Endothelial cell of umbilical vein (primary cell): Measurements from ENCODE around the gene SCGB1C1. TPM values are rescaled to one million over a fixed set of nuclear protein-coding genes. Genes with fewer than 3 reads are reported as not detected.

ENCODE experiments used
- BruUV-seq: library from RNA; stranded (reverse); fragments of 400-500 nt; replicated peaks from 2 replicates; lab custom pipeline; 2021; lab: Mats Ljungman, UMichigan
- CTCF ChIA-PET: fragments of 300-600, 350-600 bp; sonication (Branson Sonifier 250); formaldehyde crosslinking; loops from one replicate; lab custom pipeline; 2021; ENCODE audit warnings: antibody characterized with exemption, inconsistent platforms; lab: Charles Lee
- POLR2A ChIA-PET: fragments of 300-600, 350-600 bp; sonication (Branson Sonifier 250); formaldehyde crosslinking; loops from one replicate; lab custom pipeline; 2021; ENCODE audit warnings: antibody characterized with exemption, inconsistent platforms; lab: Charles Lee
- DNase-seq: peaks from one replicate; pipeline ENCODE4 v3.0.0-alpha.2; 2011; ENCODE audit warnings: low read depth, low spot score
- FAIRE-seq: peaks from 2 replicates; lab custom pipeline; 2011; peaks lifted over from hg19 to GRCh38; lab: Jason Lieb, UNC
- H2AFZ ChIP-seq: 2 replicates; pipeline ENCODE4 v1.6.0; 2012; ENCODE audit warnings: low read depth, low read length, control low read depth, inconsistent platforms
- H3K27ac ChIP-seq: 2 replicates; pipeline ENCODE4 v1.5.1; 2011; ENCODE audit warnings: low read depth, mild to moderate bottlenecking, control low read depth, low read length, moderate library complexity; ENCODE audit not compliant: insufficient read depth
- H3K27me3 ChIP-seq, 2 experiments: 2 replicates each; pipeline versions ENCODE4 v1.6.0 to v1.6.1; 2011; ENCODE audit warnings: low read length in 2 of 2, mixed read lengths in 1 of 2; ENCODE audit not compliant: control insufficient read depth in 2 of 2, insufficient read depth in 2 of 2
- H3K36me3 ChIP-seq, 2 experiments: 2 replicates in 1 of 2; 3 replicates in 1 of 2; pipeline ENCODE4 v1.5.1; 2011; ENCODE audit warnings: low read length in 2 of 2, mild to moderate bottlenecking in 1 of 2, moderate library complexity in 1 of 2; ENCODE audit not compliant: control insufficient read depth in 2 of 2, insufficient read depth in 2 of 2; ENCODE audit errors: extremely low read depth in 1 of 2
- H3K4me1 ChIP-seq: 3 replicates; pipeline ENCODE4 v1.5.1; 2011; ENCODE audit warnings: mild to moderate bottlenecking, low read length; ENCODE audit not compliant: control insufficient read depth, insufficient read depth; ENCODE audit errors: extremely low read depth
- H3K4me2 ChIP-seq: 2 replicates; pipeline ENCODE4 v1.6.1; 2011; ENCODE audit warnings: low read length, control low read depth, mixed read lengths; ENCODE audit not compliant: insufficient read depth
- H3K4me3 ChIP-seq, 3 experiments: fragments of 200-600 bp in 1 of 3; sonication (generic), shearing (Covaris generic) in 1 of 3; replicated peaks in 1 of 3; 2 replicates each; pipeline ENCODE4 v1.5.1; 2011 to 2016; ENCODE audit warnings: control low read depth in 3 of 3, low read length in 3 of 3, mild to moderate bottlenecking in 2 of 3, inconsistent platforms in 1 of 3, low read depth in 1 of 3, moderate library complexity in 1 of 3; ENCODE audit not compliant: insufficient read depth in 1 of 3
- H3K79me2 ChIP-seq: 2 replicates; pipeline ENCODE4 v1.6.0; 2012; ENCODE audit warnings: low read length, inconsistent platforms; ENCODE audit not compliant: control insufficient read depth, insufficient read depth
- H3K9ac ChIP-seq: replicated peaks from 2 replicates; pipeline ENCODE3; 2011; ENCODE audit warnings: low read length, control low read depth; ENCODE audit not compliant: insufficient read depth; ENCODE audit errors: extremely low read depth
- H3K9me1 ChIP-seq: replicated peaks from 3 replicates; pipeline ENCODE4 v1.6.0; 2011; ENCODE audit warnings: mild to moderate bottlenecking, low read length; ENCODE audit not compliant: control insufficient read depth, insufficient read depth; ENCODE audit errors: extremely low read depth
- H3K9me3 ChIP-seq: replicated peaks from 2 replicates; pipeline ENCODE4 v1.5.1; 2012; ENCODE audit warnings: low read length, inconsistent platforms; ENCODE audit not compliant: control insufficient read depth, insufficient read depth
- H4K20me1 ChIP-seq: replicated peaks from 2 replicates; pipeline ENCODE3; 2011; ENCODE audit warnings: mild to moderate bottlenecking, low read length; ENCODE audit not compliant: control insufficient read depth, insufficient read depth; ENCODE audit errors: extremely low read depth
- CTCF ChIP-seq, 2 donors: IDR thresholded peaks; 1 replicate in 1 of 2; 2 replicates in 1 of 2; pipeline ENCODE4 v1.5.1; 2011; ENCODE audit warnings: low read length in 2 of 2, mild to moderate bottlenecking in 2 of 2, moderate library complexity in 2 of 2, control low read depth in 1 of 2, inconsistent platforms in 1 of 2, low read depth in 1 of 2; ENCODE audit not compliant: insufficient read depth in 1 of 2; ENCODE audit errors: extremely low read depth in 1 of 2
- EZH2 ChIP-seq: IDR thresholded peaks from 2 replicates; pipeline ENCODE4 v1.6.1; 2012; ENCODE audit warnings: borderline replicate concordance, low read depth, mild to moderate bottlenecking, moderate library complexity, low read length, inconsistent platforms; ENCODE audit not compliant: severe bottlenecking
- FOS ChIP-seq: IDR thresholded peaks from 2 replicates; pipeline ENCODE4 v1.6.1; 2011; ENCODE audit warnings: mild to moderate bottlenecking, low read length, moderate library complexity, borderline replicate concordance; ENCODE audit not compliant: insufficient read depth
- GATA2 ChIP-seq: IDR thresholded peaks from 2 replicates; pipeline ENCODE4 v1.7.0; 2011; ENCODE audit warnings: low read depth, mild to moderate bottlenecking, moderate library complexity, mixed read lengths, low read length; ENCODE audit not compliant: insufficient read length, insufficient read depth
- JUN ChIP-seq: IDR thresholded peaks from 2 replicates; pipeline ENCODE4 v1.6.1; 2011; ENCODE audit warnings: borderline replicate concordance, low read depth; ENCODE audit not compliant: insufficient read length, insufficient read depth
- MAX ChIP-seq: IDR thresholded peaks from 2 replicates; pipeline ENCODE4 v1.6.1; 2011; ENCODE audit not compliant: insufficient read depth, insufficient read length
- POLR2A ChIP-seq: IDR thresholded peaks from 2 replicates; pipeline ENCODE4 v1.6.1; 2012; ENCODE audit warnings: low read depth, mild to moderate bottlenecking, control low read depth, low read length
- POLR2AphosphoS5 ChIP-seq: IDR thresholded peaks from 2 replicates; pipeline ENCODE4 v1.6.1; 2012; ENCODE audit warnings: low read depth, mild to moderate bottlenecking, control low read depth, low read length, moderate library complexity; ENCODE audit not compliant: insufficient read depth
- dilution Hi-C: fragments of 300-500 bp; cut with MboI; formaldehyde crosslinking; loops from one replicate; pipeline ENCODE4 v1.15.0; 2019; ENCODE audit warnings: low sequenced_read_pairs; ENCODE audit not compliant: extremely low pct_ligation_motif_present
- intact Hi-C: fragments of 100-400 bp; cut with micrococcal nuclease; formaldehyde crosslinking; loops from one replicate; pipeline ENCODE4 v1.10.0; 2022
- polyA plus RNA-seq, 4 experiments: library from polyadenylated mRNA; depleted of rRNA in 3 of 4; stranded (reverse) in 3 of 4; unstranded in 1 of 4; fragments of >200 nt; gene quantifications; 2 replicates each; pipeline versions ENCODE4 v1.2.1 to v1.2.3, GENCODE V29; 2011 to 2012; ENCODE audit warnings: missing spikeins in 1 of 4
- total RNA-seq: library from RNA; stranded (reverse); gene quantifications from 2 replicates; pipeline ENCODE4 v1.2.3, GENCODE V29; 2021

Gene SCGB1C1
- total and polyA plus RNA-seq, 2 donors (not counting 3 experiments of a cell fraction or from before 2014, with no cell fraction given) = not detected

- BruUV-seq = no TSS peak
- Histone ChIP-seq H2AFZ (no peak overlapping the region), H3K9ac (no peak overlapping the region), H3K9me3 (no peaks in the 10 kb centered on the region), H3K9me1 (no peaks in the 10 kb centered on the region), H3K4me2 (no peak overlapping the region), H3K27ac (no peak overlapping the region), H3K27me3 (no peaks in the 10 kb centered on the region), H3K4me3 (no peak overlapping the region), H3K36me3 (peaks cover 0 to 2% of the 10 kb centered on the region in 2 experiments), H3K4me1 (peaks cover 2% of the 10 kb centered on the region), H3K79me2 (no peaks in the 10 kb centered on the region), H4K20me1 (no peaks in the 10 kb centered on the region)
- ChIA-PET POLR2A (no interaction called here), CTCF (interaction anchor here (1.1 to 3.3 kb wide), 3 partner anchors 14 to 22 kb away, joined by 3 to 10 read pairs (median 4); no protein-coding TSS in a partner anchor)
- TF ChIP-seq CTCF (IDR thresholded peaks at IDR 0.05; ENCODE audit: extremely low read depth in 1 of 2, insufficient read depth in 1 of 2, low read depth in 1 of 2, low read length in 2 of 2) (no peak), EZH2 (no peak), FOS (no peak)
- DNase-seq (no peak), FAIRE-seq (no peak)
- dilution Hi-C loops = no loop called here
- intact Hi-C loops = no loop called here
Measured at GRCh38 chr11:230431-230830, 37.6 kb downstream of the SCGB1C1 start.

- ChIA-PET POLR2A (no interaction called here), CTCF (interaction anchor here (1.0 kb wide), 1 partner anchor 16 kb away, joined by 3 read pairs; no protein-coding TSS in a partner anchor)
- TF ChIP-seq MAX (no peak), CTCF (IDR thresholded peaks at IDR 0.05; ENCODE audit: extremely low read depth in 1 of 2, insufficient read depth in 1 of 2, low read depth in 1 of 2, low read length in 2 of 2) (no peak), GATA2 (no peak), FOS (no peak), POLR2AphosphoS5 (no peak), JUN (no peak), POLR2A (no peak)
- H3K79me2 ChIP-seq = peaks cover 11% of the 10 kb centered on the region
- no peak overlapping the region for H3K9ac ChIP-seq
- no TSS peak for BruUV-seq
- no peaks in the 10 kb centered on the region for H3K9me3 ChIP-seq
- no peaks in the 10 kb centered on the region for H4K20me1 ChIP-seq
- H3K36me3 ChIP-seq = peaks cover 0 to 2% of the 10 kb centered on the region in 2 experiments
- intact Hi-C loops = no loop called here
- H3K4me1 ChIP-seq = peaks cover 11% of the 10 kb centered on the region
- H3K4me3 ChIP-seq = no peak overlapping the region
- H3K4me2 ChIP-seq = no peak overlapping the region
- no peaks in the 10 kb centered on the region for H3K27me3 ChIP-seq
- H2AFZ ChIP-seq = no peak overlapping the region
- dilution Hi-C loops = no loop called here
- no peak for FAIRE-seq
- no peaks in the 10 kb centered on the region for H3K9me1 ChIP-seq
- no peak overlapping the region for H3K27ac ChIP-seq
- no peak for DNase-seq
Measured at GRCh38 chr11:232783-233565, 40.1 kb downstream of the SCGB1C1 start.
